ENCODE data around the gene DDR2. TPM values are rescaled to one million over a fixed set of nuclear protein-coding genes. Genes with fewer than 3 reads are reported as not detected.
A peak's percentile ranks its signal among the peaks of the same experiment; 100 is the strongest.

The DDR2 gene
- polyA plus RNA-seq, 1 of the 3 experiments (the other 2 are of a cell fraction), result 34.0 TPM

GRCh38 chr1:162660574-162660973 lies 28.3 kb downstream of the DDR2 start:
- POLR2A ChIA-PET, result no interaction called here
- no peak overlapping the region for H3K4me2 ChIP-seq
- peaks cover 27% of the 10 kb centered on the region for H4K20me1 ChIP-seq (ENCODE audit: insufficient read depth)
- H3K79me2 ChIP-seq (ENCODE audit: insufficient read depth), result peaks cover 98% of the 10 kb centered on the region
- no peaks in the 10 kb centered on the region for H3K9me2 ChIP-seq
- no peaks in the 10 kb centered on the region for H3K9me3 ChIP-seq
- H3K36me3 ChIP-seq (replicated peaks in 1 of 2; ENCODE audit: control insufficient read depth in 1 of 2, insufficient read depth in 2 of 2, low read length in 1 of 2), result peaks cover 18 to 54% of the 10 kb centered on the region in 2 experiments
- no peak for DNase-seq
- H3F3A ChIP-seq (replicated peaks; ENCODE audit: insufficient read depth), result peaks cover 37% of the 10 kb centered on the region
- H3K9ac ChIP-seq, result no peak overlapping the region
- H3K4me1 ChIP-seq (ENCODE audit: control insufficient read depth in 1 of 2, insufficient read depth in 2 of 2, low read depth in 1 of 2, low read length in 1 of 2), result peaks cover 24 to 83% of the 10 kb centered on the region in 2 experiments; a peak in 3 of 4 replicates
- no peak overlapping the region for H2AFZ ChIP-seq (ENCODE audit: low read depth)
- H3K4me3 ChIP-seq (ENCODE audit: low read depth in 2 of 2, low read length in 1 of 2), result no peak overlapping the region
- H3K27me3 ChIP-seq (ENCODE audit: insufficient read depth), result no peaks in the 10 kb centered on the region
- peak overlapping the region in 1 of 2 experiments; percentile 95; a peak in 1 of 4 replicates for H3K27ac ChIP-seq (ENCODE audit: low read depth in 2 of 2, low read length in 1 of 2)
- no peak for TF ChIP-seq NFIC (IDR thresholded peaks at IDR 0.05; ENCODE audit: borderline replicate concordance)
- 89% methylated on average over 2 of the region's 2 CpGs for WGBS (ENCODE audit: low lambda C conversion rate)
- CTCF ChIA-PET, result no interaction called here

- Histone ChIP-seq H2AFZ (ENCODE audit: low read depth) (no peak overlapping the region), H3K9me2 (no peaks in the 10 kb centered on the region), H3K4me1 (ENCODE audit: control insufficient read depth in 1 of 2, insufficient read depth in 2 of 2, low read depth in 1 of 2, low read length in 1 of 2) (peaks cover 29 to 84% of the 10 kb centered on the region in 2 experiments; a peak in 3 of 4 replicates), H3K9me3 (no peaks in the 10 kb centered on the region), H3K9ac (no peak overlapping the region), H3K79me2 (ENCODE audit: insufficient read depth) (peaks cover 98% of the 10 kb centered on the region), H3K27ac (ENCODE audit: low read depth in 2 of 2, low read length in 1 of 2) (peak overlapping the region; percentile 92 to 95; a peak in 3 of 4 replicates), H3K4me2 (0 out of 2 replicates have a peak overlapping the region, but pooled peaks have one; percentile 7), H4K20me1 (ENCODE audit: insufficient read depth) (peaks cover 21% of the 10 kb centered on the region; the same call in 1 of the 2 replicates), H3K27me3 (ENCODE audit: insufficient read depth) (no peaks in the 10 kb centered on the region), H3F3A (replicated peaks; ENCODE audit: insufficient read depth) (peaks cover 37% of the 10 kb centered on the region), H3K4me3 (ENCODE audit: low read depth in 2 of 2, low read length in 1 of 2) (no peak overlapping the region), H3K36me3 (replicated peaks in 1 of 2; ENCODE audit: control insufficient read depth in 1 of 2, insufficient read depth in 2 of 2, low read length in 1 of 2) (peaks cover 12 to 48% of the 10 kb centered on the region in 2 experiments)
- CTCF ChIA-PET, result no interaction called here
- POLR2A ChIA-PET, result interaction anchor here (1.3 kb wide), 1 partner anchor 12 kb away, joined by 4 read pairs; no protein-coding TSS in a partner anchor
- DNase-seq, result no peak
- WGBS (ENCODE audit: low lambda C conversion rate), result 89% methylated on average over 4 of the region's 4 CpGs
- TF ChIP-seq MEF2A (IDR thresholded peaks at IDR 0.05; ENCODE audit: borderline replicate concordance, low read depth) (no peak), CTCF (IDR thresholded peaks at IDR 0.05) (no peak), RXRA (IDR thresholded peaks at IDR 0.05; ENCODE audit: borderline replicate concordance, low read depth) (no peak), GABPA (IDR thresholded peaks at IDR 0.05; ENCODE audit: low read depth) (no peak), GATA2 (CRISPR knock-in tag; IDR thresholded peaks at IDR 0.05) (no peak), RAD21 (IDR thresholded peaks at IDR 0.05; ENCODE audit: low read length) (no peak), ZBTB33 (IDR thresholded peaks at IDR 0.05; ENCODE audit: borderline replicate concordance, low read depth) (no peak)
Measured at GRCh38 chr1:162661336-162661735, 29.1 kb downstream of the DDR2 start.
